K562 (cell line): Measurements from ENCODE around the gene SYMPK. TPM values are rescaled to one million over a fixed set of nuclear protein-coding genes. Genes with fewer than 3 reads are reported as not detected.

ENCODE experiments used
- ARHGAP35 ChIP-seq: fragments of 450-650 bp; IDR thresholded peaks from 2 replicates; pipeline ENCODE4 v1.6.1; 2018; ENCODE audit not compliant: partially characterized antibody
- CAMTA2 ChIP-seq: fragments of 250-450 bp; sonication (Bioruptor Pico); conservative IDR thresholded peaks from 2 replicates; pipeline ENCODE4 v1.5.1; 2022
- EZH2 ChIP-seq: IDR thresholded peaks from 2 replicates; pipeline ENCODE4 v1.6.1; 2012; ENCODE audit warnings: low read depth, mild to moderate bottlenecking, inconsistent platforms, low read length, borderline replicate concordance
- GTF2A2 ChIP-seq: IDR thresholded peaks from 2 replicates; pipeline ENCODE4 v1.6.1; 2016; ENCODE audit warnings: mild to moderate bottlenecking, missing genetic modification characterization, missing compliant biosample characterization
- KLF6 ChIP-seq: fragments of 250-450 bp; sonication (Bioruptor Pico); IDR thresholded peaks from 2 replicates; pipeline ENCODE4 v1.4.0; 2020; ENCODE audit warnings: mild to moderate bottlenecking, moderate library complexity, borderline replicate concordance
- MIER1 ChIP-seq: fragments of 450-650 bp; IDR thresholded peaks from 2 replicates; pipeline ENCODE4 v1.6.1; 2016; ENCODE audit warnings: antibody characterized with exemption, mild to moderate bottlenecking, low read depth
- NCOA2 ChIP-seq, 2 experiments: fragments of 450-650 bp; IDR thresholded peaks; 2 replicates each; pipeline ENCODE4 v1.6.1; 2018; ENCODE audit warnings: mild to moderate bottlenecking in 2 of 2, moderate library complexity in 1 of 2; ENCODE audit not compliant: partially characterized antibody in 2 of 2
- PREB ChIP-seq: sonication (generic); formaldehyde crosslinking; IDR thresholded peaks from 2 replicates; pipeline ENCODE4 v1.8.1; 2023; ENCODE audit warnings: mild to moderate bottlenecking, missing genetic modification reagents
- SMAD4 ChIP-seq: fragments of 250-450 bp; sonication (Bioruptor Pico); conservative IDR thresholded peaks from 2 replicates; pipeline ENCODE4 v1.8.0; 2021; ENCODE audit warnings: inconsistent platforms, mild to moderate bottlenecking, moderate library complexity
- SMARCE1 ChIP-seq: fragments of 450-650 bp; IDR thresholded peaks from 2 replicates; pipeline ENCODE4 v1.7.1; 2016; ENCODE audit warnings: mild to moderate bottlenecking
- TCF3 ChIP-seq: sonication (generic); formaldehyde crosslinking; IDR thresholded peaks from 2 replicates; pipeline ENCODE4 v1.4.0; 2020; ENCODE audit warnings: mild to moderate bottlenecking, missing genetic modification reagents
- TOE1 ChIP-seq, 2 experiments: fragments of 450-650 bp in 1 of 2; sonication (generic) in 1 of 2; formaldehyde crosslinking in 1 of 2; IDR thresholded peaks; 2 replicates each; pipeline versions ENCODE4 v1.7.1 to v1.8.0; 2016 to 2022; ENCODE audit warnings: borderline replicate concordance in 2 of 2, mild to moderate bottlenecking in 2 of 2, antibody characterized with exemption in 1 of 2, inconsistent platforms in 1 of 2, low read depth in 1 of 2, missing genetic modification reagents in 1 of 2, moderate library complexity in 1 of 2
- ZC3H11A ChIP-seq: IDR thresholded peaks from 2 replicates; pipeline ENCODE4 v1.6.1; 2012; ENCODE audit warnings: low read depth, low read length, improper control_type of control experiment
- ZEB2 ChIP-seq: fragments of 450-650 bp; IDR thresholded peaks from 2 replicates; pipeline ENCODE4 v1.6.1; 2016
- ZNF518B ChIP-seq: fragments of 250-450 bp; sonication (Bioruptor Pico); IDR thresholded peaks from 2 replicates; pipeline ENCODE4 v1.5.0; 2021; ENCODE audit warnings: mild to moderate bottlenecking, moderate library complexity
- ZNF778 ChIP-seq: fragments of 450-650 bp; formaldehyde crosslinking; IDR thresholded peaks from 2 replicates; pipeline ENCODE4 v1.4.0; 2020; ENCODE audit warnings: mild to moderate bottlenecking, moderate library complexity
- polyA plus RNA-seq, 8 experiments: library from polyadenylated mRNA; depleted of rRNA in 4 of 8; stranded (reverse) in 5 of 8; unstranded in 3 of 8; fragments of >200 nt; fragmentation: Nextera tagmentation in 2 of 8; fragmentation: Illumina TruSeq in 1 of 8; extraction: Ambion mirVana in 2 of 8; extraction: Trizol in 1 of 8; gene quantifications; 2 replicates each; pipeline versions ENCODE4 v1.2.1 to v1.2.3, GENCODE V29; 2011 to 2014; ENCODE audit warnings: inconsistent platforms in 1 of 8, missing spikeins in 1 of 8
- total RNA-seq, 7 experiments: library from RNA; depleted of rRNA in 6 of 7; stranded (reverse); fragments of >200 nt in 6 of 7; fragmentation: Illumina TruSeq in 2 of 7; extraction: Trizol in 2 of 7; gene quantifications; 2 replicates each; pipeline versions ENCODE4 v1.2.1 to v1.2.3, GENCODE V29; 2011 to 2021; ENCODE audit warnings: low replicate concordance in 1 of 7
- TF ChIP-seq, protein P1 (sequence below): sonication (generic); formaldehyde crosslinking; IDR thresholded peaks from 2 replicates; pipeline ENCODE4 v1.8.1; 2022; ENCODE audit warnings: missing genetic modification reagents
- TF ChIP-seq, protein P2 (sequence below): conservative IDR thresholded peaks from 2 replicates; pipeline ENCODE4 v1.6.1; 2011; ENCODE audit warnings: low read depth, mild to moderate bottlenecking, low read length; ENCODE audit not compliant: control insufficient read depth

Gene SYMPK
- total and polyA plus RNA-seq, 9 of the 15 experiments (the other 6 are each of a cell fraction or from before 2014, with no cell fraction given): 0.73 to 95.5 (median 58.4) TPM

DNA sequence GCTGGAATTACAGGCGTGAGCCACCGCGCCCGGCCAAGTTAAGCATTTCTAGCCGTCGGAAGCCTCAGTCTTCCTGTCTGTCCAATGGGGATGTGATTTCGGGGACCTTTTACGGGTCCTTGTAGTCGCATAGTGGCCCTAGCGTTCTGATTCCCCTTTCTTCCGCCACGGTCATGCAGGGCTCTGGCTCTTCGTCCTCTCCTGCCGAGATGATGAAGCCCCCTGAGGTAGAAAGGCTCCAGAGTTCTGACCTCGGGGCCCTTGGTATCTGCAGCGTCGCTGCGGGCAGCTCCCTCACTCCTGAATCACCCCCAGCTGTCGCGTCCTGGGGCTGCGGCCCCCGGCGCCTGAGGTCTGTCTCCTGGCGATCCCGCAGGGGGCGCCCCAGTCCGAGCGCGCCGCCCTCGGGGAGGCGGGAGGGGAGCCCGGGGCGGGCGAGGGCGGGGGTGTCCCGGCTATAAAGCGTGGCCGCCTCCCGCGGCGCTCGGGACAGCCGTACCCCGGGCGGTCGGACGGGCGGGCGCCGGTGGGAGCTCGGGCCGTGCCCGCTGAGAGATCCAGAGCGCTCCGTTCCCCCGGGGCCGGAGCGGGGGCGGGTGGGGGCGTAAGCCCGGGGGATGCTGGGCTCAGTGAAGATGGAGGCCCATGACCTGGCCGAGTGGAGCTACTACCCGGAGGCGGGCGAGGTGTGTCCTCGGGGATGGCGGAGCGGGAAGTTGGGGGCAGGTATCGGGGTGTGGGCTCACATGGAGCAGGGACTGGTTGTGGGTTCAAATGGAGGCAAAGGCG is 1.1 kb upstream of the SYMPK start, which contains the start of gene FOXA3 (continued):
- TF ChIP-seq, protein P1, sequence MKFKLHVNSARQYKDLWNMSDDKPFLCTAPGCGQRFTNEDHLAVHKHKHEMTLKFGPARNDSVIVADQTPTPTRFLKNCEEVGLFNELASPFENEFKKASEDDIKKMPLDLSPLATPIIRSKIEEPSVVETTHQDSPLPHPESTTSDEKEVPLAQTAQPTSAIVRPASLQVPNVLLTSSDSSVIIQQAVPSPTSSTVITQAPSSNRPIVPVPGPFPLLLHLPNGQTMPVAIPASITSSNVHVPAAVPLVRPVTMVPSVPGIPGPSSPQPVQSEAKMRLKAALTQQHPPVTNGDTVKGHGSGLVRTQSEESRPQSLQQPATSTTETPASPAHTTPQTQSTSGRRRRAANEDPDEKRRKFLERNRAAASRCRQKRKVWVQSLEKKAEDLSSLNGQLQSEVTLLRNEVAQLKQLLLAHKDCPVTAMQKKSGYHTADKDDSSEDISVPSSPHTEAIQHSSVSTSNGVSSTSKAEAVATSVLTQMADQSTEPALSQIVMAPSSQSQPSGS (CRISPR knock-in tag): no peak
- no peak for TF ChIP-seq ARHGAP35
- TF ChIP-seq MIER1: peak; percentile 73; the same call in 1 of the 2 replicates
- TF ChIP-seq TOE1 (IDR thresholded peaks at IDR 0.05; ENCODE audit: borderline replicate concordance): peak; percentile 77; the same call in 1 of the 2 replicates
- TF ChIP-seq TOE1 (CRISPR knock-in tag; IDR thresholded peaks at IDR 0.05; ENCODE audit: borderline replicate concordance, low read depth): no peak
- no peak for TF ChIP-seq ZNF518B
- TF ChIP-seq, protein P2, sequence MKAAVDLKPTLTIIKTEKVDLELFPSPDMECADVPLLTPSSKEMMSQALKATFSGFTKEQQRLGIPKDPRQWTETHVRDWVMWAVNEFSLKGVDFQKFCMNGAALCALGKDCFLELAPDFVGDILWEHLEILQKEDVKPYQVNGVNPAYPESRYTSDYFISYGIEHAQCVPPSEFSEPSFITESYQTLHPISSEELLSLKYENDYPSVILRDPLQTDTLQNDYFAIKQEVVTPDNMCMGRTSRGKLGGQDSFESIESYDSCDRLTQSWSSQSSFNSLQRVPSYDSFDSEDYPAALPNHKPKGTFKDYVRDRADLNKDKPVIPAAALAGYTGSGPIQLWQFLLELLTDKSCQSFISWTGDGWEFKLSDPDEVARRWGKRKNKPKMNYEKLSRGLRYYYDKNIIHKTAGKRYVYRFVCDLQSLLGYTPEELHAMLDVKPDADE: no peak
- no peak for TF ChIP-seq CAMTA2 (CRISPR knock-in tag)
- TF ChIP-seq ZNF778: no peak
- no peak for TF ChIP-seq ZEB2
- TF ChIP-seq EZH2: no peak
- no peak for TF ChIP-seq PREB
- TF ChIP-seq SMAD4 (CRISPR knock-in tag): peak; percentile 65
- TF ChIP-seq NCOA2 (IDR thresholded peaks at IDR 0.05; ENCODE audit: partially characterized antibody in 2 of 2): no peak
- TF ChIP-seq GTF2A2 (tag): no peak
- no peak for TF ChIP-seq SMARCE1
- TF ChIP-seq KLF6 (CRISPR knock-in tag): no peak
- 0 out of 2 replicates have a peak, but pooled peaks have one; percentile 37 for TF ChIP-seq ZC3H11A
- TF ChIP-seq TCF3 (CRISPR knock-in tag): peak; percentile 4; the same call in 1 of the 2 replicates
